Stimulated activated CD8-positive, alpha-beta memory T cell treated with anti-CD3 and anti-CD28 coated beads, Interleukin-7, amount 100 ng/mL, for 48 hours (primary cell): ENCODE data around the gene MT1F.
A peak's percentile ranks its signal among the peaks of the same experiment; 100 is the strongest.

Experiments used
- DNase-seq, 2 donors: peaks; one replicate each; pipeline ENCODE4 v3.0.0-alpha.2; 2020; ENCODE audit warnings: low read depth in 1 of 2; ENCODE audit errors: extremely low read depth in 1 of 2

The MT1F gene

DNA sequence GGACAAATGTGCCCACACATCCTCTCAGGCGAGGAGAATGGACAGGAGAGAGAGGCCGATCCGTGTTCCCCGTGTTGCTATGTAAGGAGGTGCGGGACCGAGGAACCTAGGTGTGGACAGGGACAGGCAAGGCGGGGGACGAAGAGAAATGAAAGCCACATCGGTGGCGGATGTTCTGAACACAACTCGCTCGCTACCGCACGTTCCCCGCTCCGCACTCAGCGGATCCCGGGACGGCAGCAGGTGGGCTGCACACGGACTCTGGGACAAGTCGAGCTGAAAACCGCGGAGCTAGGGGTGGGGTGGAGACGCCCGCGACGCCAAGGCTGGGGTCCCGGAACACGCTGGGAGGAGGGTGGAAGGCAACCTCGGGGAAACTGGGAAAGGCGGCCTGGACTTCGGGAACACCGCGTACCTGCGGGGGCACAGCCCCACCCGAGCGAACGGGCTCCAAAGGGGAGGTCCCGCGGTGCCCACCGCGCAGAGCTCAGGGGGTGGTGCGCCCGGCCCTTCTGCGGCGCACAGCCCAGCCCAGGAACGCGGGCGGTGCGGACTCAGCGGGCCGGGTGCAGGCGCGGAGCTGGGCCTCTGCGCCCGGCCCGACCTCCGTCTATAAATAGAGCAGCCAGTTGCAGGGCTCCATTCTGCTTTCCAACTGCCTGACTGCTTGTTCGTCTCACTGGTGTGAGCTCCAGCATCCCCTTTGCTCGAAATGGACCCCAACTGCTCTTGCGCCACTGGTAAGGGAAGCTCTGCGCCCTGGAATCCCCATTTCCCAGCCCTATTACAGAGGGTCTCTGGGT lies 32.4 kb upstream of the MT1F start, which contains the start of gene MT1E:
Gene MT1E, plus strand, starts transcription at position 642 of the 803 bp plus-strand sequence. Its CDS starts 71 bp downstream, at position 713.
- DNase-seq = peak; percentile 52 to 60

- no peak for DNase-seq
Measured at GRCh38 chr16:56625943-56626654, 31.7 kb upstream of the MT1F start.

DNA sequence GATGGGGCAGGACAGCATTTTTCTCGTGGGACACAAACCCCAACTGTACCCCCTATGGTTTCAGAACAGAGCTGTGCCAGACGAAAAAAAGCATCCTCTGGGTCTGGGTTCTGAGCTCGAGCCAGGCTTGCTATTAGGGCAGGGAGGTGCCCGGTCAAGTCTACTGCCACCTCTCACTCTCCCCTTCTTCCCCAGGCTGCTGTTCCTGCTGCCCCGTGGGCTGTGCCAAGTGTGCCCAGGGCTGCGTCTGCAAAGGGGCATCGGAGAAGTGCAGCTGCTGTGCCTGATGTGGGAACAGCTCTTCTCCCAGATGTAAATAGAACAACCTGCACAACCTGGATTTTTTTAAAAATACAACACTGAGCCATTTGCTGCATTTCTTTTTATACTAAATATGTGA lies 31.1 kb upstream of the MT1F start:
- no peak for DNase-seq

DNA sequence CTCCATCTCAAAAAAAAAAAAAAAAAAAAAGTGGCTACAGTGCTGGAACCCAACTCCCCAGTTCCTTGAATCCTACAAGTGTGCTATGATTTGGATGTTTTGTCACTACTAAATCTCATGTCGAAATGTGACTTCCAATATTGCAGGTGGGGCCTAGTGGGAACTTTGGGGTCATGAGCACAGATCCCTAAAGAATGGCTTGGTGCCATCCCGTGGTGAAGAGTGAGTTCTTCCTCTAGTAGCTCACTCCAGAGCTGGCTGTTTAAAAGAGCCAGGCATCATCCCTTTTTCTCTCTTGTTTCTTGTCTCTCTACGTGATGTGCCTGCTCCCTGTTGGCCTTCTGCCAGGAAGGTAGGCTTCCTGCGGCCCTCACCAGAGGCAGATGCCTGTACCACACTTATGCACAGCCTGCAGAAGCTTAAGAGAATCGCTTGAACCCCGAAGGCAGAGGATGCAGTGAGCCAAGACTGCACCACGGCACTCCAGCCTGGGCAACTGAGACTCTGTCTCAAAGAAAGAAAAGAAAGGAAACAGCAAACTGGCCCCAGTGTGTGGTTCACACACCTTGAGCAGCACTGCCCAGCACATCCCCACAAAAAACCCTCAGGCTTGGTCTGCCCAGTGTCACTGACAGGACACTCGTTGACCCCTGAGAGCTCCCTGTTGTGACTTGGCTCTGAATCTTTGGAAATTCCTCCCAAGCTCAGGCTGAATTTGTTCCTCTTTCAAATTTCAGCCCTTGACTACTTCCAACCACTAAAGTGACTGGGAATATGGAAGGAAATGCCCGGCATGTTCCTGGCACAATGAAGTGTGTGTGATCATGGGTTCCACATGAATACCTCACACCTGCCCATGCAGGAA lies 29.0 kb upstream of the MT1F start:
- no peak for DNase-seq

- DNase-seq = no peak
Measured at GRCh38 chr16:56629531-56629930, 28.2 kb upstream of the MT1F start.

- DNase-seq = no peak
Measured at GRCh38 chr16:56630134-56630533, 27.6 kb upstream of the MT1F start.

DNA sequence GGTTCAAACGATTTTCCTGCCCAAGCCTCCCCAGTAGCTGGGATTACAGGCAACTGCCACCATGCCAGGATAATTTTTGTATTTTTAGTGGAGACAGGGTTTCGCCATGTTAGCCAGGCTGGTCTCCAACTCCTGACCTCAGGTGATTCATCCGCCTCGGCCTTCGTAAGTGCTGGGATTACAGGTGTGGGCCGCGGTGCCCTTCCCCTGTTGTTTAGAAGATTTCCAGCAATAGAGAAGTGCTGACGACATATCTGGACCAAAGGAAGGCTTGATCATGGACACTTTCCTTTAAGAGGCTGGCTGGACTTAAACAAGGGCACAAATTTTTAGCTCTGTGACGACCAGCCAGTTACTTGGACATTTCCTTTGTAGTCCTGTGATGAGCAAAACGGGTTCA lies 26.6 kb upstream of the MT1F start:
- no peak for DNase-seq

DNA sequence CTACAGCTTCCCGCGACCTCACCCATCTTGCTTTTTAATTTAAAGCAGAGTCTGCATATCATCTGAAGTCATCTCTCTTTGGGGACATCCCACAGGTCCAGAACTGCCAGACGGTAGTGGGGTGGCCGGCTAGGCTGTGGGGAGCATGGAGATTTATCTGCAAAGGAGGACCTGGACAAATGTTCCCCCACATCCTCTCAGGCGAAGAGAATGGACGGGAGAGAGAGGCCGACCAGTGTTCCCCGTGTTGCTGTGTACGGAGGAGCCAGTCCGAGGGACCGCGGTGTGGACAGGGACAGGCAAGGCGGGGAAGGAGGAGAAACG lies 26.0 kb upstream of the MT1F start:
- DNase-seq = no peak

DNA sequence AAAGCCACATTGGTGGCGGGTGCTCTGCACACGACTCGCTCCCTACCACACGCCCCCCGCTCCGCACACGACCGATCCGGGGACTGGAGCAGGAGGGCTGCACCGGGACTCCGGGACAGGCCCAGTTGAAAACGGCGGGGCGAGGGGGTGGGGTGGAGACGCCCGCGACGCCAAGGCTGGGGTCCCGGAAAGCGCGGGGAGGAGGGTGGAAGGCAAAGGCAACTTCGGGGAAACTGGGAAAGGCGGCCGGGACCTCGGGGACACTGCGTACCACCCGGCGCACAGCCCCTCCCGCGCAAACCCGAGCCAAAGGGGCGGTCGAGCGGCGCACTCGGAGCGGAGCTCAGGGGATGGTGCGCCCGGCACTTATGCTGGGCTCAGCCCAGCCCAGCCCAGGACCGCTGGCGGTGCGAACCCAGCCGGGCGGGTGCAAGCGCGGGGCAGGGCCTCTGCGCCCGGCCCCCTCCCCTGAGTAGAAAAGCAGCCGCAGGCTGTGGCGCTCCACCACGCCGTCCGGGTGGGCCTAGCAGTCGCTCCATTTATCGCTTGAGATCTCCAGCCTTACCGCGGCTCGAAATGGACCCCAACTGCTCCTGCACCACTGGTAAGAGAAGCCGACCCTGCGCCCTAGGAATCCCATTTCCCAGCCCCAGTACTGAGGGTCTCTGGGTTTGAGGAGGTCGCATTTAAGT lies 25.5 kb upstream of the MT1F start, which contains the start of gene MT1M:
Gene MT1M, plus strand, starts transcription at position 504 of the 692 bp plus-strand sequence. Its CDS starts 73 bp downstream, at position 577.
- DNase-seq = no peak

DNA sequence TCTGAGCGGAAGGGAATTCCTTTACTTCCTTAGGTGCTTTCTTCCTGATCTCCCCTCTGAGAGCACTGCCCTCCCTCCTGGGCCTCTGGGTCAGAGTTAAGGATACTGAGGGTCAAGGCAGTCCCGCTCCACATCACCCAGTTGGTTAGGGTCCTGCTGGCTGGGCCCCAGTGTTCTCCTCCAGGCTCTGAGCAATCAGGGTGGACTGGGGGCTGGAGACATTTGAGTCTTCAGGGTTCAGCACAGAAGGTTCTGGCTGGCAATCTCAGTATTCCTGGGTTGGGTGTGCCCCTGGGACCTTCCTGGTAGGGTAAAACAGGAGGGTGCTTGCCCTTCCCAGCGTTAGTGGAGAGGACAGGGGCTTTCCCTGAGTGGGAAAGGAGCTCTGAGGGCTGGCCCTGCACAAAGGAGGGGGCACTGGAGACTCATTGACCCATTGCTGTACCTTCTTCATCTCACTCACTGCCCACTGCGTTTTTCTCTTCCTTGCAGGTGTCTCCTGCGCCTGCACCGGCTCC lies 24.9 kb upstream of the MT1F start:
- DNase-seq = no peak

GRCh38 chr16:56633535-56633934 lies 24.2 kb upstream of the MT1F start:
- no peak for DNase-seq

- DNase-seq = no peak
Measured at GRCh38 chr16:56634715-56635440, 22.9 kb upstream of the MT1F start.

- no peak for DNase-seq
Measured at GRCh38 chr16:56635441-56635967, 22.3 kb upstream of the MT1F start.

DNA sequence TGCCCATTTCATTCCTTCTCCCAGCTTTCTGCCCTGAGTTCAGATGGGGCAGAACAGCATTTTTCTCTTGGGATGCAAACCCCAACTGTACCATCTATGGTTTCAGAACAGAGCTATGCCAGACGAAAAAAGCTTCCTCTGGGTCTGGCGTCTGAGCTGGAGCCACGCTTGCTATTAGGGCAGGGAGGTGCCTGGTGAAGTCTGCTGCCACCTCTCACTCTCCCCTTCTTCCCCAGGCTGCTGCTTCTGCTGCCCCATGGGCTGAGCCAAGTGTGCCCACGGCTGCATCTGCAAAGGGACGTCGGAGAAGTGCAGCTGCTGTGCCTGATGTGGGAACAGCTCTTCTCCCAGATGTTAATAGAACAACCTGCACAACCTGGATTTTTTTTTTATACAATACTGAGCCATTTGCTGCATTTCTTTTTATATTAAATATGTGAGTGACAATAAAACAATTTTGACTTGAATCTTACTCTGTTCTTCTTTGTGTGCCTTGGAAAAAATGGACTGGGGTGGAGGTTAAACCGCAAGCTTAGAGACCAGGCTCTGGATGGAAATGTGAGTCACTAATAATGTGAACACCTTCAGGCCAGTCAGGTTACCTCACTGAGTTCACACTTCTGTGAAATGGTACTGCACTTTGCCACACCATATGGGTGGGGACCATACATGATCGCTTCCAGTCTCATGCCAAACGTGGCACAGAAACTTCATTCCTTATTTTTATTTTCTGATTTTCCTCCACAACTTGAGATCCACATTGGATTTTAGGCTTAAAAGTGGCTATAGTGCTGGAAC lies 20.9 kb upstream of the MT1F start:
- no peak for DNase-seq

DNA sequence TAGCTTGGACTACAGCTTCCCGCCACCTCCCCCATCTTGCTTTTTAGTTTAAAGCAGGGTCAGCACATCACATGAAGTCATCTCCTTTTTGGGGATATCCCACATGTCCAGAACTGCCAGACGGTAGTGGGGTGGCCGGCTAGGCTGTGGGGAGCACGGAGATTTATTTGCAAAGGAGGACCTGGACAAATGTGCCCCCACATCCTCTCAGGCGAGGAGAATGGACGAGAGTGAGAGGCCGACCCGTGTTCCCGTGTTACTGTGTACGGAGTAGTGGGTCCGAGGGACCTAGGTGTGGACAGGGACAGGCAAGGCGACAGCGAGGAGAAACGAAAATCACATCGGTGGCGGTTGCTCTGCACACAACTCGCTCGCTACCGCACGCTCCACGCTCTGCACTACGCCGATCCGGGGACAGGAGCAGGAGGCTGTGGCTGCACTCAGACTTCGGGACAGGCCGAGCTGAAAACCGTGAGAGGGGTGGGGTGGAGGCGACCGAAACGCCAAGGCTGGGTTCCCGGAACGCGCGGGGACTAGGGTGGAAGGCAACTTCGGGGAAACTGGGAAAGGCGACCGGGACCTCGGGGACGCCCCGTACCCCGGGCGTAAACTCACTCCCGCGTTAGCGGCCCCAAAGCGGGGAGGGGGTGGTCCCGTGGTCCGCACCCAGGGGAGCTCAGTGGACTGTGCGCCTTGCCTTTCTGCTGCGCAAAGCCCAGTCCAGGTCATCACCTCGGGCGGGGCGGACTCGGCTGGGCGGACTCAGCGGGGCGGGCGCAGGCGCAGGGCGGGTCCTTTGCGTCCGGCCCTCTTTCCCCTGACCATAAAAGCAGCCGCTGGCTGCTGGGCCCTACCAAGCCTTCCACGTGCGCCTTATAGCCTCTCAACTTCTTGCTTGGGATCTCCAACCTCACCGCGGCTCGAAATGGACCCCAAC lies 19.7 kb upstream of the MT1F start, which contains the start of gene MT1A:
Gene MT1A, plus strand, starts transcription at position 853 of the 937 bp plus-strand sequence. Its CDS starts 73 bp downstream, at position 926.
- no peak for DNase-seq

DNA sequence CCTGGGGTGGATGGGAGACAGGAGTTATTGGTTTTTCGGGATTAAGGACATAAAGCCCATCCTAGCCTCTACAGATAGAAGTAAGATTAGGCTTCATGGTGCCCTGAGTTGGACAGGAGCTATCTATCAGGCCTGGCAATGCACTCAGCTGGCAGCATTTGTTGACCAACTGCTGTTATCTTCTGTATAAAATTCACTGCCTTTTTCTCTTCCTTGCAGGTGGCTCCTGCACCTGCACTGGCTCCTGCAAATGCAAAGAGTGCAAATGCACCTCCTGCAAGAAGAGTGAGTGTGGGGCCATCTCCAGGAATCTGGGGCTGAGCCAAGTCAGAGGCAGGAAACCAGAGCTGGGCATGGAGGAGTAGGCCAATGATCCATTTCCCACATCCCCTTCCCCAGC lies 18.7 kb upstream of the MT1F start:
- no peak for DNase-seq

- no peak for DNase-seq
Measured at GRCh38 chr16:56640076-56640475, 17.7 kb upstream of the MT1F start.

DNA sequence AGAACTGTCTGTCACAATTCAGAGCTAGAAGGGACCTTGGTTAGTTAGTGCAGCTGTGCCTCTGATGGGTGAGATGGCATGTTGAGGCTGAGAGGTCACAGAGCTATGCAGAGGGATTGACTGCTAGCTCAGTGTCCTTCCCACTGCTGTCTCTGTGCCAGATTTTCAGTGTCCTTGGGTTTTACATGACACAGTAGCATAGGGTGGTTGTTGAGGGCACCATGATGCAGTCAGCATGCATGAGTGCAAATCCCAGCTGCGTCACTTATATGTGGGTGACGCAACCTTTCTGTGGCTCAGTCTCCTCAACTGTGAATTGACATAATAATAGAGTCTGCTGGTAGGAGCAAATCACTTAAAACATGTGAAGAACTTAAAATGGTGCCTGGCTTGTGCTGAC lies 16.6 kb upstream of the MT1F start:
- no peak for DNase-seq
